Measurements from ENCODE around the gene TAF11L14. TPM values are rescaled to one million over a fixed set of nuclear protein-coding genes. Genes with fewer than 3 reads are reported as not detected.

TAF11L14 gene
- total RNA-seq, 1 experiment from 2014 or later: not detected

DNA sequence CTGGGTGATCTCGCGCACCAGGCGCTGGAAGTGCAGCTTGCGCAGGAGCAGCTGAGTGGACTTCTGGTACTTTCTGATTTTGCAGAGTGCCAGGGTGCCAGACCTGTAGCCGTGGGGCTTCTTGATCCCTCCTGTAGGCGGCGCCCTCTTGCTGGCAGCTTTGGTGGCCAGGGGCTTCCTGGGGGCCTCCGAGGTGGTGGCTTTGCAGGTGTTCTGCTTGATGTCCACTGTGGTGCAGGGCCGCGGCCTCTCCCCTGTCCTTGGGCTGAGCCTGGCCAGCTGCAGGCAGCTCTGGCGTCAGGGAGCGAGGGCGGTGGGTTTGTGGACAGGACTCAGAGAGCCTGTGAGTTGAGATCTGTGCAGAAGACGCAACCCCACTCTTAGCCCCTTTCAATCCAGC is 36.1 kb downstream of the TAF11L14 start:
- no peak overlapping the region for H4K91ac ChIP-seq (ENCODE audit: insufficient read length, low read depth, low read length)
- no peak overlapping the region for H3K27ac ChIP-seq (ENCODE audit: insufficient read length, low read depth, low read length)
- no peaks in the 10 kb centered on the region for H3K79me1 ChIP-seq (ENCODE audit: insufficient read depth, low read depth, low read length, poor library complexity, severe bottlenecking)
- H3K27ac Mint-ChIP-seq: no peak overlapping the region
- H4K20me1 ChIP-seq (ENCODE audit: control insufficient read depth, insufficient read depth, insufficient read length): no peaks in the 10 kb centered on the region
- no peak overlapping the region for H2BK15ac ChIP-seq (ENCODE audit: low read depth, low read length)
- H3K23me2 ChIP-seq (ENCODE audit: insufficient read length, low read depth, low read length, poor library complexity, severe bottlenecking): no peaks in the 10 kb centered on the region
- TF ChIP-seq, protein P1, sequence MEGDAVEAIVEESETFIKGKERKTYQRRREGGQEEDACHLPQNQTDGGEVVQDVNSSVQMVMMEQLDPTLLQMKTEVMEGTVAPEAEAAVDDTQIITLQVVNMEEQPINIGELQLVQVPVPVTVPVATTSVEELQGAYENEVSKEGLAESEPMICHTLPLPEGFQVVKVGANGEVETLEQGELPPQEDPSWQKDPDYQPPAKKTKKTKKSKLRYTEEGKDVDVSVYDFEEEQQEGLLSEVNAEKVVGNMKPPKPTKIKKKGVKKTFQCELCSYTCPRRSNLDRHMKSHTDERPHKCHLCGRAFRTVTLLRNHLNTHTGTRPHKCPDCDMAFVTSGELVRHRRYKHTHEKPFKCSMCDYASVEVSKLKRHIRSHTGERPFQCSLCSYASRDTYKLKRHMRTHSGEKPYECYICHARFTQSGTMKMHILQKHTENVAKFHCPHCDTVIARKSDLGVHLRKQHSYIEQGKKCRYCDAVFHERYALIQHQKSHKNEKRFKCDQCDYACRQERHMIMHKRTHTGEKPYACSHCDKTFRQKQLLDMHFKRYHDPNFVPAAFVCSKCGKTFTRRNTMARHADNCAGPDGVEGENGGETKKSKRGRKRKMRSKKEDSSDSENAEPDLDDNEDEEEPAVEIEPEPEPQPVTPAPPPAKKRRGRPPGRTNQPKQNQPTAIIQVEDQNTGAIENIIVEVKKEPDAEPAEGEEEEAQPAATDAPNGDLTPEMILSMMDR (conservative IDR thresholded peaks at IDR 0.05): peak; percentile 42
- no peak overlapping the region for H3K14ac ChIP-seq (ENCODE audit: insufficient read depth, low read length)
- no peaks in the 10 kb centered on the region for H3K27me3 ChIP-seq (ENCODE audit: insufficient read depth, low read length)
- H3K9me3 ChIP-seq (ENCODE audit: control insufficient read depth, low read depth, low read length): no peaks in the 10 kb centered on the region
- no peak overlapping the region for H2BK12ac ChIP-seq (ENCODE audit: insufficient read length, low read depth, low read length)
- no peak overlapping the region for H3K4me3 Mint-ChIP-seq
- H2BK5ac ChIP-seq (ENCODE audit: insufficient read length, low read length): no peak overlapping the region
- peak; percentile 31 for DNase-seq
- H3K4ac ChIP-seq (ENCODE audit: low read depth, low read length): no peak overlapping the region
- no peak overlapping the region for H2AFZ ChIP-seq (ENCODE audit: low read length)
- H2AK5ac ChIP-seq (ENCODE audit: insufficient read length, low read length): no peak overlapping the region
- peaks cover 2 to 7% (median 2%) of the 10 kb centered on the region in 3 experiments; a peak in 6 of 7 replicates for H3K36me3 Mint-ChIP-seq (ENCODE audit: insufficient read depth in 1 of 3, low read depth in 3 of 3)
- peaks cover 4 to 6% of the 10 kb centered on the region in 2 experiments; a peak in 4 of 5 replicates for H3K9me3 Mint-ChIP-seq
- H2BK20ac ChIP-seq (ENCODE audit: low read depth, low read length, poor library complexity, severe bottlenecking): no peak overlapping the region
- no peaks in the 10 kb centered on the region for H3K27me3 Mint-ChIP-seq (ENCODE audit: low read depth)
- H3K4me1 Mint-ChIP-seq: peaks cover 0 to 6% of the 10 kb centered on the region in 2 experiments; a peak in 2 of 4 replicates
- H3K18ac ChIP-seq (ENCODE audit: insufficient read length, low read depth, low read length): no peak overlapping the region
- H2BK120ac ChIP-seq (ENCODE audit: low read depth, low read length, poor library complexity, severe bottlenecking): no peak overlapping the region
- H3K23ac ChIP-seq (ENCODE audit: insufficient read length, low read depth, low read length): no peak overlapping the region
- no peaks in the 10 kb centered on the region for H3K4me1 ChIP-seq (ENCODE audit: insufficient read depth, low read length)
- H4K8ac ChIP-seq (replicated peaks; ENCODE audit: insufficient read length, low read depth, low read length): no peak overlapping the region
- H3K9ac ChIP-seq (ENCODE audit: extremely low read depth, insufficient read length, low read length): no peak overlapping the region
- H3K56ac ChIP-seq (ENCODE audit: insufficient read length, low read depth, low read length): no peak overlapping the region
- H3K79me2 ChIP-seq (ENCODE audit: insufficient read depth, low read length): no peaks in the 10 kb centered on the region
- no peak overlapping the region for H4K5ac ChIP-seq (ENCODE audit: insufficient read length, low read depth, low read length)
- no peak overlapping the region for H3K4me2 ChIP-seq (ENCODE audit: insufficient read depth, insufficient read length, low read length)
- WGBS (ENCODE audit: extremely low coverage, insufficient read length, low lambda C conversion rate): no CpG with 5 or more reads among the region's 14 CpGs
- no peak overlapping the region for H3T11ph ChIP-seq (ENCODE audit: low read length)

All from H9 (cell line).